Mesothelial cell of epicardium (in vitro differentiated cells): ENCODE results near the gene FARP2. TPM values are rescaled to one million over a fixed set of nuclear protein-coding genes. Genes with fewer than 3 reads are reported as not detected.
"Not testable (repeated sequence)": the region's sequence is repeated elsewhere in the genome, so short reads cannot be mapped to it uniquely, and the experiment has no call there.

Experiments
- DNase-seq, 2 experiments: peaks; one replicate each; pipeline ENCODE4 v3.0.0; 2021; ENCODE audit warnings: low spot score in 2 of 2; ENCODE audit not compliant: unreplicated experiment in 2 of 2
- H3K27ac Mint-ChIP-seq: 2 replicates; pipeline ENCODE4 v1.8.0; 2021; ENCODE audit warnings: mixed read lengths
- H3K27me3 Mint-ChIP-seq: 2 replicates; pipeline ENCODE4 v1.8.0; 2021; ENCODE audit warnings: low read depth, mixed read lengths
- H3K36me3 Mint-ChIP-seq: 2 replicates; pipeline ENCODE4 v1.8.0; 2021; ENCODE audit warnings: mixed read lengths
- H3K4me1 Mint-ChIP-seq: 2 replicates; pipeline ENCODE4 v1.8.0; 2021; ENCODE audit warnings: mixed read lengths
- H3K4me3 Mint-ChIP-seq: 2 replicates; pipeline ENCODE4 v1.8.0; 2021; ENCODE audit warnings: mild to moderate bottlenecking, moderate library complexity, mixed read lengths
- H3K9me3 Mint-ChIP-seq: 2 replicates; pipeline ENCODE4 v1.8.0; 2021; ENCODE audit warnings: mixed read lengths
- total RNA-seq: library from RNA; stranded (reverse); gene quantifications from 3 replicates; pipeline ENCODE4 v1.2.1, GENCODE V29; 2021
- TF ChIP-seq, protein P1 (sequence below): fragments of 200-600 bp; sonication (generic); IDR thresholded peaks from one replicate; pipeline ENCODE4 v1.5.0; 2021; ENCODE audit warnings: antibody characterized with exemption; ENCODE audit not compliant: unreplicated experiment

FARP2 gene
- total RNA-seq, 1 donor from 2014 or later = 54.9 TPM

DNA sequence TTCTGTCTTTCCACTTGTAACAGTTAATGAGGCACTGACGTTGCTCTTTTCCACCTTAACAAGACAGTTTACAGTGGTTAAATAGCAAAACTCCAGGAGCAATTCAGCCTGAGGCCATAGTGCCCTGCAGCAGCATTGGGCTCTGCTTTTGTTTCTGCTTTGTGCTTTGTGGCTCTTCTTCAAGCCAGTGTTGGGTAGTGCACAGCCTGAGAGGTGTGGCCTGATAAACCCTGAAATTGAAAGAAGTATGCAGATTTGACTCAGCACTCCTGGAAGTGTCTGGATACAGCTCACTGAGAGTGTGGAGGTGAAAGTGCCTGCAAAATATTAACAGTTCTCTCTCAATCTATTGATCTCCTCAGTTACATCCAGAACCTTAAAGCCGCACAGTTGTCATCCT is 89.3 kb downstream of the FARP2 start:
- Mint-ChIP-seq H3K27ac (no peak overlapping the region), H3K36me3 (peaks cover 6% of the 10 kb centered on the region), H3K9me3 (no peaks in the 10 kb centered on the region), H3K27me3 (no peaks in the 10 kb centered on the region), H3K4me1 (peaks cover 3% of the 10 kb centered on the region), H3K4me3 (no peak overlapping the region)
- DNase-seq = no peak
- TF ChIP-seq, protein P1, sequence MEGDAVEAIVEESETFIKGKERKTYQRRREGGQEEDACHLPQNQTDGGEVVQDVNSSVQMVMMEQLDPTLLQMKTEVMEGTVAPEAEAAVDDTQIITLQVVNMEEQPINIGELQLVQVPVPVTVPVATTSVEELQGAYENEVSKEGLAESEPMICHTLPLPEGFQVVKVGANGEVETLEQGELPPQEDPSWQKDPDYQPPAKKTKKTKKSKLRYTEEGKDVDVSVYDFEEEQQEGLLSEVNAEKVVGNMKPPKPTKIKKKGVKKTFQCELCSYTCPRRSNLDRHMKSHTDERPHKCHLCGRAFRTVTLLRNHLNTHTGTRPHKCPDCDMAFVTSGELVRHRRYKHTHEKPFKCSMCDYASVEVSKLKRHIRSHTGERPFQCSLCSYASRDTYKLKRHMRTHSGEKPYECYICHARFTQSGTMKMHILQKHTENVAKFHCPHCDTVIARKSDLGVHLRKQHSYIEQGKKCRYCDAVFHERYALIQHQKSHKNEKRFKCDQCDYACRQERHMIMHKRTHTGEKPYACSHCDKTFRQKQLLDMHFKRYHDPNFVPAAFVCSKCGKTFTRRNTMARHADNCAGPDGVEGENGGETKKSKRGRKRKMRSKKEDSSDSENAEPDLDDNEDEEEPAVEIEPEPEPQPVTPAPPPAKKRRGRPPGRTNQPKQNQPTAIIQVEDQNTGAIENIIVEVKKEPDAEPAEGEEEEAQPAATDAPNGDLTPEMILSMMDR = no peak

DNA sequence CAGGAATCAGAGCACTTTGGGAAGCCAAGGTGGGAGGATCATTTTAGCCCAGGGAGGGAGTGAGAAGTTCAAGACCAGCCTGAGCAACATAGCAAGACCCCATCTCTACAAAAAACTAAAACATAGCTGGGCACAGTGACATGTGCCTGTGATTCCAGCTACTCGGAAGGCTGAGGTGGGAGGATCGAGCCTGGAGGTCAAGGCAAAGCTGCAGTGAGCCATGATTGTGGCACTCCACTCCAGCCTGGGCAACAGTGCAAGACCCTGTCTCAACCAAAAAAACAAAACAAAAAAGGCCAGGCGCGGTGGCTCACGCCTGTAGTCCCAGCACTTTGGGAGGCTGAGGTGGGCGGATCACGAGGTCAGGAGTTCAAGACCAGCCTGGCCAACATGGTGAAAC is 94.0 kb downstream of the FARP2 start:
- not testable (repeated sequence) for H3K27me3 Mint-ChIP-seq, H3K4me1 Mint-ChIP-seq, DNase-seq, H3K4me3 Mint-ChIP-seq, H3K27ac Mint-ChIP-seq, H3K9me3 Mint-ChIP-seq, H3K36me3 Mint-ChIP-seq

DNA sequence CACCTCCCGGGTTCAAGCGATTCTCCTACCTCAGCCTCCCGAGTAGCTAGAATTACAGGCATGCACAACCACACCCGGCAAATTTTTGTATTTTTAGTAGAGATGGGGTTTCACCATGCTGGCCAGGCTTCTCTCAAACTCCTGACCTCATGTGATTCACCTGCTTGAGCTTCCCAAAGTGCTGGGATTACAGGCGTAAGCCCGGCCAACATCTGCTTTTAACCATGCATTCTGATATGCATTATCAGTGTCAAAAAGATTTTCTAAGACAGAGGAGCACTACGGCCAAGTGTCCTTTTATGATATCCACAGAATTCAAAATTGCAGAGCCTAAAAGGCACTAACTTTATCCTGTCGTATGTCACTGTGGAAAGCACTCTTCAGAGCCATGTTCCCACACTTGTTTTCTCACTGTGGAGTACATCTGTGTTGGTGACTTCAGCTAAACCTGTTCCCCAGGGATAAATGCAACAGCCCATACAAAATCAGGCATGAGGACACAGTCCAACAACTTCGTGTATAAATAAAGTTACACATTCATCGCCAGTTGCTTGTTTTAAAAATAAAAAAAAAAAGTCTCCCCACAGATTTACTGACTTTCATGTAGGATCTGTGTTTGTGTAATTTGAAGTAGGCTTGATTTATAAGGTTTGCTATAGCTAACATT is 95.9 kb downstream of the FARP2 start:
- no peak overlapping the region for H3K27ac Mint-ChIP-seq
- no peaks in the 10 kb centered on the region for H3K9me3 Mint-ChIP-seq
- no peaks in the 10 kb centered on the region for H3K36me3 Mint-ChIP-seq
- TF ChIP-seq, protein P1 = no peak
- DNase-seq = no peak
- H3K4me1 Mint-ChIP-seq = no peaks in the 10 kb centered on the region
- no peak overlapping the region for H3K4me3 Mint-ChIP-seq
- H3K27me3 Mint-ChIP-seq = no peaks in the 10 kb centered on the region

GRCh38 chr2:241453919-241454318 is 97.8 kb downstream of the FARP2 start:
- H3K4me1 Mint-ChIP-seq, H3K27ac Mint-ChIP-seq, DNase-seq, H3K36me3 Mint-ChIP-seq, H3K4me3 Mint-ChIP-seq, H3K9me3 Mint-ChIP-seq, H3K27me3 Mint-ChIP-seq: not testable (repeated sequence)

DNA sequence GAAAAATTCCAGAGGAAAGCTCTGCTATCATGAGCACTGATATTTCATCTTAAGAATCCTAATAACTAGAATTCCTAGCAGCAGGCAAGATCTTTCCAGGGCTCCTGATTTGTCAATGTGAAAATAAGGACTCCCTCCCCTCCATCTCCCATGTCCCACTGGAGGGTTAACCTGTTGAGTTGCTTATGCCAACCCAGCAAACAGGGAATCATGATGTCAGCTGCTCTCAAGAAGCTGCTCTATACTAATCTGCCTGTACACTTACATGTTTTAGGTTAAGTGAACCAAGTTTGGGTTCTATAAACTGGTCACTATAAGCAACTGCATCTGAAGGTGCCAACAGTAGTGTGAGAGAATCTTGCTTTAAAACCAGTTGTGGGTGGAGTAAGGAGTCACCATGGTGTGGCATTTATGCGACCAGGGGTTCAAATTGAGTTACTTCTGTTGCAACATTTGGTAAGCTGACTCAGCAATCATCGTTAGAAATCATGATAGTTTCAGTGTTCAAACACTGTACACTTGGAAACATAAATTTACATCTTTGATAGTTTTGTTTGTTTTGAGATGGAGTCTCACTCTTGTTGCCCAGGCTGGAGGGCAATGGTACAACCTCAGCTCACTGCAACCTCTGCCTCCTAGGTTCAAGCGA is 98.9 kb downstream of the FARP2 start:
- no peak for DNase-seq
- no peak overlapping the region for H3K27ac Mint-ChIP-seq
- no peak overlapping the region for H3K4me3 Mint-ChIP-seq
- no peaks in the 10 kb centered on the region for H3K36me3 Mint-ChIP-seq
- H3K27me3 Mint-ChIP-seq = no peaks in the 10 kb centered on the region
- TF ChIP-seq, protein P1 = no peak
- no peaks in the 10 kb centered on the region for H3K9me3 Mint-ChIP-seq
- H3K4me1 Mint-ChIP-seq = no peaks in the 10 kb centered on the region

DNA sequence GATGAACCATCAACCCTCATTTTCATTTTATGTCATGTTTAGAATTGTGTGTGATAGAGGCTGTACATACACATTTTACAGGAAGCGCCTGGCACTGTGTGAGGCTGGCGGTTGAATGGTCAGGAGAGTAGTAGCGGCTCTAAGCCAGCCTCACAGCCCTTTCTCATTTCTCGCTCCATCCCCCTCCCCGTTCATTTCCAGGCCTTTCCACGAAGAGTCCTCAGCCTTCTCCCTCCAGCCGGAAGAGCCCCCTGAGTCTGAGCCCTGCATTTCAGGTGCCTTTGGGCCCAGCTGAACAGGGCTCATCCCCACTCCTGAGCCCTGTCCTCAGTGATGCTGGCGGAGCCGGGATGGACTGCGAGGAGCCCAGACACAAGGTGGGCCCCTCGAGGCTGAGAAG is 100.5 kb downstream of the FARP2 start:
- H3K27ac Mint-ChIP-seq = no peak overlapping the region
- no peaks in the 10 kb centered on the region for H3K27me3 Mint-ChIP-seq
- no peak overlapping the region for H3K4me3 Mint-ChIP-seq
- DNase-seq = no peak
- H3K9me3 Mint-ChIP-seq = no peaks in the 10 kb centered on the region
- TF ChIP-seq, protein P1 = no peak
- H3K4me1 Mint-ChIP-seq = no peaks in the 10 kb centered on the region
- H3K36me3 Mint-ChIP-seq = no peaks in the 10 kb centered on the region
